Suprapubic skin (tissue), 4 donors: ENCODE measurements around the gene POLRMT. TPM values are rescaled to one million over a fixed set of nuclear protein-coding genes. Genes with fewer than 3 reads are reported as not detected.

ENCODE experiments used
- DNase-seq, 2 donors: peaks; one replicate each; pipeline ENCODE4 v3.0.0-alpha.2; 2019; ENCODE audit warnings: low spot score in 2 of 2
- H3K27ac ChIP-seq: fragments of 200-600 bp; sonication (generic); one replicate; pipeline ENCODE4 v1.5.1; 2019
- H3K27me3 ChIP-seq: fragments of 200-600 bp; sonication (generic); one replicate; pipeline ENCODE4 v1.5.1; 2019
- H3K36me3 ChIP-seq: fragments of 200-600 bp; sonication (generic); one replicate; pipeline ENCODE4 v1.5.1; 2019
- H3K4me1 ChIP-seq: fragments of 200-600 bp; sonication (generic); one replicate; pipeline ENCODE4 v1.5.1; 2019
- H3K4me3 ChIP-seq: fragments of 200-600 bp; sonication (generic); one replicate; pipeline ENCODE4 v1.5.1; 2019; ENCODE audit warnings: mild to moderate bottlenecking
- H3K9me3 ChIP-seq: fragments of 200-600 bp; sonication (generic); one replicate; pipeline ENCODE4 v1.5.1; 2019
- EP300 ChIP-seq: sonication (generic); formaldehyde crosslinking; IDR thresholded peaks from one replicate; pipeline ENCODE4 v1.6.1; 2017; ENCODE audit warnings: antibody characterized with exemption
- POLR2A ChIP-seq, 2 donors: fragments of 450-650 bp; IDR thresholded peaks; one replicate each; pipeline ENCODE4 v1.6.1; 2017; ENCODE audit warnings: antibody characterized with exemption in 2 of 2, mild to moderate bottlenecking in 2 of 2, moderate library complexity in 2 of 2
- POLR2AphosphoS5 ChIP-seq, 3 donors: sonication (generic); formaldehyde crosslinking; IDR thresholded peaks; one replicate each; pipeline ENCODE4 v1.6.1; 2017; ENCODE audit warnings: antibody characterized with exemption in 3 of 3
- WGBS: methylation state at CpG from one replicate; pipeline ENCODE4 v1.1.5; 2018; 5-methylcytosine and 5-hydroxymethylcytosine counted together
- total RNA-seq, 4 donors: library from RNA; depleted of rRNA; stranded (reverse); fragments of >200 nt; gene quantifications; one replicate each; pipeline ENCODE4 v1.1.0, GENCODE V29; 2016
- TF ChIP-seq, protein P1 (sequence below), 2 donors: fragments of 200-600 bp in 1 of 2; fragments of 450-650 bp in 1 of 2; sonication (generic) in 1 of 2; IDR thresholded peaks; one replicate each; pipeline ENCODE4 v1.5.1; 2016 to 2019; ENCODE audit warnings: antibody characterized with exemption in 2 of 2, mild to moderate bottlenecking in 1 of 2, moderate library complexity in 1 of 2

Gene POLRMT
- total RNA-seq, 4 donors from 2014 or later: 26.0 to 60.4 (median 46.3) TPM

DNA sequence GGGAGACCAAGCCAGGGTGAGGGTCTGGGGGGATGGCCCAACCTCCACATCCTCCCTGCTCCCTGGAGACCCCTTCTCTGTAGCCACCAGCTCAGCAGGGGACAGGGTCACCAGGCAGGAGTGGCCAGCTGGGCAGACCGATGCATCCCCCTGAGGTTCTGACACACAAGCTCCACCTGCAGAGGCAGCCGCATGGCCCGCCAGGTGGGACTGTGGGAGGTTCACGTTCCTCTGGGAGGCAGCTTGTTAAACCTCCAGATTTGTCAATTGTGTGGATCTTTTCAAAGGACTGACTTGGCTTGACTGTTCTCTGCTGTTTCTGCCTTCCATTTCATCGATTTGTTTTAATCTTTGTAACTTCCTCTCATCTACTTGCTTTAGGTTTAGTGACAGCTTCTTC, 8.1 kb downstream of the POLRMT start:
- no peak overlapping the region for H3K27ac ChIP-seq
- H3K4me1 ChIP-seq: no peaks in the 10 kb centered on the region
- TF ChIP-seq EP300 (no peak), POLR2AphosphoS5 (IDR thresholded peaks at IDR 0.05) (no peak), POLR2A (IDR thresholded peaks at IDR 0.05) (no peak)
- TF ChIP-seq, protein P1, sequence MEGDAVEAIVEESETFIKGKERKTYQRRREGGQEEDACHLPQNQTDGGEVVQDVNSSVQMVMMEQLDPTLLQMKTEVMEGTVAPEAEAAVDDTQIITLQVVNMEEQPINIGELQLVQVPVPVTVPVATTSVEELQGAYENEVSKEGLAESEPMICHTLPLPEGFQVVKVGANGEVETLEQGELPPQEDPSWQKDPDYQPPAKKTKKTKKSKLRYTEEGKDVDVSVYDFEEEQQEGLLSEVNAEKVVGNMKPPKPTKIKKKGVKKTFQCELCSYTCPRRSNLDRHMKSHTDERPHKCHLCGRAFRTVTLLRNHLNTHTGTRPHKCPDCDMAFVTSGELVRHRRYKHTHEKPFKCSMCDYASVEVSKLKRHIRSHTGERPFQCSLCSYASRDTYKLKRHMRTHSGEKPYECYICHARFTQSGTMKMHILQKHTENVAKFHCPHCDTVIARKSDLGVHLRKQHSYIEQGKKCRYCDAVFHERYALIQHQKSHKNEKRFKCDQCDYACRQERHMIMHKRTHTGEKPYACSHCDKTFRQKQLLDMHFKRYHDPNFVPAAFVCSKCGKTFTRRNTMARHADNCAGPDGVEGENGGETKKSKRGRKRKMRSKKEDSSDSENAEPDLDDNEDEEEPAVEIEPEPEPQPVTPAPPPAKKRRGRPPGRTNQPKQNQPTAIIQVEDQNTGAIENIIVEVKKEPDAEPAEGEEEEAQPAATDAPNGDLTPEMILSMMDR (IDR thresholded peaks at IDR 0.05): no peak
- WGBS: 90% methylated on average over 5 of the region's 5 CpGs
- no peaks in the 10 kb centered on the region for H3K27me3 ChIP-seq
- H3K36me3 ChIP-seq: peaks cover 67% of the 10 kb centered on the region
- H3K9me3 ChIP-seq: no peaks in the 10 kb centered on the region
- no peak for DNase-seq
- H3K4me3 ChIP-seq: no peak overlapping the region

GRCh38 chr19:624433-625109, 8.8 kb downstream of the POLRMT start:
- Histone ChIP-seq H3K4me1 (no peaks in the 10 kb centered on the region), H3K4me3 (no peak overlapping the region), H3K9me3 (no peaks in the 10 kb centered on the region), H3K36me3 (peaks cover 67% of the 10 kb centered on the region), H3K27ac (peak overlapping the region; percentile 8), H3K27me3 (no peaks in the 10 kb centered on the region)
- TF ChIP-seq POLR2A (IDR thresholded peaks at IDR 0.05): no peak
- TF ChIP-seq POLR2AphosphoS5 (IDR thresholded peaks at IDR 0.05): no peak
- no peak for TF ChIP-seq EP300
- TF ChIP-seq, protein P1 (IDR thresholded peaks at IDR 0.05): no peak
- 93% methylated on average over 17 of the region's 24 CpGs for WGBS
- DNase-seq: no peak

GRCh38 chr19:623974-624373, 9.4 kb downstream of the POLRMT start:
- 82% methylated on average over 24 of the region's 24 CpGs for WGBS

GRCh38 chr19:623175-623916, 10.0 kb downstream of the POLRMT start:
- H3K36me3 ChIP-seq: peaks cover 73% of the 10 kb centered on the region
- H3K27me3 ChIP-seq: no peaks in the 10 kb centered on the region
- no peaks in the 10 kb centered on the region for H3K4me1 ChIP-seq
- H3K27ac ChIP-seq: no peak overlapping the region
- H3K9me3 ChIP-seq: no peaks in the 10 kb centered on the region
- 90% methylated on average over 30 of the region's 44 CpGs for WGBS
- TF ChIP-seq EP300 (no peak), POLR2A (IDR thresholded peaks at IDR 0.05) (no peak), POLR2AphosphoS5 (IDR thresholded peaks at IDR 0.05) (no peak)
- TF ChIP-seq, protein P1 (IDR thresholded peaks at IDR 0.05): no peak
- no peak overlapping the region for H3K4me3 ChIP-seq
- no peak for DNase-seq

More at GRCh38 chr19:623974-624373, 9.4 kb downstream of the POLRMT start:
- Histone ChIP-seq H3K9me3 (no peaks in the 10 kb centered on the region), H3K36me3 (peaks cover 67% of the 10 kb centered on the region), H3K27ac (no peak overlapping the region), H3K4me3 (no peak overlapping the region), H3K4me1 (no peaks in the 10 kb centered on the region), H3K27me3 (no peaks in the 10 kb centered on the region)
- DNase-seq: no peak
- TF ChIP-seq POLR2A (IDR thresholded peaks at IDR 0.05): no peak
- no peak for TF ChIP-seq POLR2AphosphoS5 (IDR thresholded peaks at IDR 0.05)
- TF ChIP-seq, protein P1 (IDR thresholded peaks at IDR 0.05): no peak
- TF ChIP-seq EP300: no peak

DNA sequence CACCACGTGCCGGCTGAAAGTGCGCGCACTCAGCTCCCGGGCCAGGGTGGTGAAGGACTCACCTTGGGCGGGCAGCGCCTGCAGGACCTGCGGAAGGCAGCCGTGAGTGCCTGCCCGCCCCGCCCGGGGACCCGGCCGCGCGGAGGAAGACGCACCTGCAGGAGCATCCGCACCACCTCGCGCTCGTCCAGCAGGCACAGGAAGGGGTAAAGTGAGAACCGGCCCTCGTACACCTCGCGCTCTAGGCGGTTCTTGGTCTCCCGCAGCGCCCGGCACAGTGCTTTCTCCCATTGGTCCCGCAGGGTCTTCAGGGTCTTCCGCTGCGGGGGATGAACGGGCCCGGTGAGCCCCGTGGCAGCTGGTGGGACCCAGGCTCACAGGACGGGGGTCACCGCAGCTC, 10.7 kb downstream of the POLRMT start:
- Histone ChIP-seq H3K9me3 (no peaks in the 10 kb centered on the region), H3K4me1 (no peaks in the 10 kb centered on the region), H3K4me3 (no peak overlapping the region), H3K36me3 (peaks cover 74% of the 10 kb centered on the region), H3K27ac (no peak overlapping the region), H3K27me3 (no peaks in the 10 kb centered on the region)
- TF ChIP-seq, protein P1 (IDR thresholded peaks at IDR 0.05): no peak
- TF ChIP-seq EP300 (no peak), POLR2A (IDR thresholded peaks at IDR 0.05) (no peak)
- WGBS: 98% methylated on average over 7 of the region's 37 CpGs
- no peak for DNase-seq
